Adrenal gland (tissue), 5 donors: ENCODE measurements around the gene ERC2.

ENCODE experiments used
- CTCF ChIP-seq, 6 experiments: fragments of 450-650 bp in 4 of 6; fragments of 200-600 bp in 2 of 6; sonication (generic) in 1 of 6; IDR thresholded peaks; 1 replicate in 5 of 6; 2 replicates in 1 of 6; pipeline versions ENCODE4 v1.5.1 to v1.8.0; 2016 to 2021; ENCODE audit warnings: antibody characterized with exemption in 6 of 6, mild to moderate bottlenecking in 2 of 6, moderate library complexity in 1 of 6
- POLR2A ChIP-seq, 2 donors: fragments of 450-650 bp; IDR thresholded peaks; one replicate each; pipeline ENCODE4 v1.6.1; 2017; ENCODE audit warnings: antibody characterized with exemption in 2 of 2, mild to moderate bottlenecking in 2 of 2, moderate library complexity in 1 of 2
- donor health status: DM: no; HTN: no; CAD: no.

- TF ChIP-seq CTCF (IDR thresholded peaks at IDR 0.05) (no peak), POLR2A (IDR thresholded peaks at IDR 0.05) (no peak)
Observed at GRCh38 chr3:55471084-55471483, 997.2 kb downstream of the ERC2 start.
